Loucy (cell line): ENCODE results near the gene MZB1.
A peak's percentile ranks its signal among the peaks of the same experiment; 100 is the strongest.

Experiments
- H2AFZ ChIP-seq: fragments of 200-600 bp; sonication (generic); 2 replicates; pipeline ENCODE4 v1.6.0; 2016; ENCODE audit warnings: antibody characterized with exemption, mild to moderate bottlenecking, low read length, moderate library complexity
- H3F3A ChIP-seq: fragments of 200-600 bp; 2 replicates; pipeline ENCODE4 v1.6.0; 2016; ENCODE audit warnings: antibody characterized with exemption, low read depth, mild to moderate bottlenecking
- H3K27me3 ChIP-seq: fragments of 200-600 bp; sonication (generic); 2 replicates; pipeline ENCODE4 v1.6.1; 2014; ENCODE audit warnings: low read length, mild to moderate bottlenecking; ENCODE audit not compliant: insufficient read depth, poor library complexity, severe bottlenecking
- H3K36me3 ChIP-seq: fragments of 200-600 bp; sonication (generic); 2 replicates; pipeline ENCODE4 v1.6.1; 2016; ENCODE audit warnings: low read length; ENCODE audit not compliant: insufficient read depth
- H3K4me1 ChIP-seq: fragments of 200-600 bp; sonication (generic); 2 replicates; pipeline ENCODE4 v1.5.1; 2014; ENCODE audit warnings: low read length, mild to moderate bottlenecking; ENCODE audit not compliant: insufficient read depth, poor library complexity, severe bottlenecking
- H3K4me2 ChIP-seq: fragments of 200-600 bp; sonication (generic); 2 replicates; pipeline ENCODE4 v1.6.0; 2014; ENCODE audit warnings: antibody characterized with exemption, low read length, low read depth, mild to moderate bottlenecking; ENCODE audit not compliant: poor library complexity, severe bottlenecking
- H3K4me3 ChIP-seq: fragments of 200-600 bp; sonication (generic); 2 replicates; pipeline ENCODE4 v1.5.1; 2014; ENCODE audit warnings: low read length, mild to moderate bottlenecking, mixed read lengths; ENCODE audit not compliant: poor library complexity, severe bottlenecking
- H3K79me2 ChIP-seq: fragments of 200-600 bp; sonication (generic); 2 replicates; pipeline ENCODE4 v1.6.1; 2014; ENCODE audit warnings: low read length; ENCODE audit not compliant: insufficient read depth
- H3K9ac ChIP-seq: fragments of 200-600 bp; sonication (generic); 2 replicates; pipeline ENCODE4 v1.6.0; 2014; ENCODE audit warnings: mild to moderate bottlenecking, low read depth, low read length, moderate library complexity; ENCODE audit not compliant: poor library complexity, severe bottlenecking
- H3K9me2 ChIP-seq: fragments of 200-600 bp; sonication (generic); replicated peaks from 2 replicates; pipeline ENCODE4 v1.6.1; 2016; ENCODE audit warnings: low read depth, low read length, mixed read lengths
- H3K9me3 ChIP-seq: fragments of 200-600 bp; sonication (generic); 2 replicates; pipeline ENCODE4 v1.6.1; 2014; ENCODE audit warnings: mild to moderate bottlenecking, antibody characterized with exemption, low read length, low read depth; ENCODE audit not compliant: insufficient read depth
- H4K20me1 ChIP-seq: fragments of 200-600 bp; sonication (generic); 2 replicates; pipeline ENCODE4 v1.6.0; 2014; ENCODE audit warnings: antibody characterized with exemption, low read length, mild to moderate bottlenecking; ENCODE audit not compliant: insufficient read depth, poor library complexity, severe bottlenecking
- CTCF ChIP-seq: fragments of 200-600 bp; sonication (generic); conservative IDR thresholded peaks from 2 replicates; pipeline ENCODE4 v1.5.1; 2014; ENCODE audit warnings: mild to moderate bottlenecking, antibody characterized with exemption, low read length
- EZH2phosphoT487 ChIP-seq: fragments of 200-600 bp; IDR thresholded peaks from 2 replicates; pipeline ENCODE4 v1.6.1; 2018; ENCODE audit warnings: antibody characterized with exemption, mild to moderate bottlenecking, moderate library complexity, borderline replicate concordance

Gene MZB1

DNA sequence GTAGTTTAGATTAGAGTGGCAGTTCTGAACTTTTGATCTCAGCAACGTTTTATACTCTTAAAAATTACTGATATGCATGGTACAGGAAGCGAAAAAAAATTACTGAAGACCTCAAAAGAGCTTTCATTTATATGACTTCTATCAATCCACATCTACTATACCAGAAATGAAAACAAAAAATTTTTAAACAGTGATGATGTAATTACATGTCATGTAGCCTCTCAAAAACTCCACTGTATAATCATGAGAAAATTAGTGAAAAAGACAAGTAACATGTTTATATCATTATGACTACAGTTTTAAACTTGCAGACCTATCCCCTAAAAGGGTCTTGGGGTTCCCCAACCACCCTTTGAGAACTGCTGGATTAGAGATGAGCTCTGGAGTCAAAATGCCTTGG lies 40.3 kb upstream of the MZB1 start:
- H3K4me2 ChIP-seq = no peak overlapping the region
- no peaks in the 10 kb centered on the region for H3K27me3 ChIP-seq
- no peaks in the 10 kb centered on the region for H3K9me3 ChIP-seq
- H3K4me1 ChIP-seq = peaks cover 21% of the 10 kb centered on the region
- TF ChIP-seq CTCF (no peak), EZH2phosphoT487 (no peak)
- H3K4me3 ChIP-seq = no peak overlapping the region
- no peak overlapping the region for H2AFZ ChIP-seq
- no peaks in the 10 kb centered on the region for H4K20me1 ChIP-seq
- H3K36me3 ChIP-seq = no peaks in the 10 kb centered on the region; the same call in 1 of the 2 replicates
- no peaks in the 10 kb centered on the region for H3K79me2 ChIP-seq
- no peak overlapping the region for H3K9ac ChIP-seq
- H3F3A ChIP-seq = no peaks in the 10 kb centered on the region
- H3K9me2 ChIP-seq = no peaks in the 10 kb centered on the region

DNA sequence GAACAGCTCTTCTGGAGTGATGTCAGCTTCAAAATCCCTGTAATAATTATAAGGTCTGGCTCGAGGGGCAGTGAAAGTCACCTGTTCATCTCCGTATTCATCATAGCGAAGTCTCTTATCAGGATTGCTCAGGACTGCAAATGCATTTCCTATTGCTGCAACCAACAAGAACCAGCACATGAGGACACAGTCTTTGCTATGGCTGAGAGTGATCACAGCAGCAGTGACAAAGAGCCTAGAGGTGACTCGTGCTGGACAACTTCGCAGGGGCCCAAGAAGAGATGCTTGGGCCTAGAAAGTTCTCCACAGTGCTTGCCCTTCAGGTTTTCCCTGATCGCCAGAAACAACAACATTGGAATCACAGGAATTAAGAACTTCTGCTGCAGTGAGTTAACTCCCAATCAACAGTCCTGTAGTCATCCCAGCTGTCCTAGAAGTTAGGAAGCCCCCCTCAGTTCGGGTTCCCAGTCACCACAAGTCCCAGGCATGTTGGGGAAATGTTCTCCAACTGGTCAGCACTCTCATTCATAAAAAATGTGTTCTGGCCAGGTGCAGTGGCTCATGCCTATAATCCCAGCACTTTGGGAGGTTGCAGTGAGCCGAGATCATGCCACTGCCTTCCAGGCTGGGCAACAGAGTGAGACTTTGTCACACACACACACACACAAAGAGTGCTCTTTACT lies 36.6 kb upstream of the MZB1 start:
- peak overlapping the region; percentile 17 for H3K9ac ChIP-seq
- no peak overlapping the region for H3K4me3 ChIP-seq
- H3K36me3 ChIP-seq = no peaks in the 10 kb centered on the region; the same call in 1 of the 2 replicates
- H3K4me2 ChIP-seq = peak overlapping the region; percentile 55
- peaks cover 25% of the 10 kb centered on the region for H3K4me1 ChIP-seq
- no peak overlapping the region for H2AFZ ChIP-seq
- H3K27me3 ChIP-seq = no peaks in the 10 kb centered on the region
- no peaks in the 10 kb centered on the region for H3K9me2 ChIP-seq
- H3F3A ChIP-seq = no peaks in the 10 kb centered on the region
- TF ChIP-seq EZH2phosphoT487 = no peak
- no peak for TF ChIP-seq CTCF
- H4K20me1 ChIP-seq = no peaks in the 10 kb centered on the region
- no peaks in the 10 kb centered on the region for H3K79me2 ChIP-seq
- H3K9me3 ChIP-seq = no peaks in the 10 kb centered on the region

- Histone ChIP-seq H4K20me1 (no peaks in the 10 kb centered on the region), H3F3A (no peaks in the 10 kb centered on the region), H3K79me2 (no peaks in the 10 kb centered on the region), H3K9ac (peak overlapping the region; percentile 17), H3K36me3 (no peaks in the 10 kb centered on the region; the same call in 1 of the 2 replicates), H3K27me3 (no peaks in the 10 kb centered on the region), H3K4me1 (peaks cover 25% of the 10 kb centered on the region), H3K4me3 (peak overlapping the region; percentile 22), H2AFZ (no peak overlapping the region), H3K9me3 (no peaks in the 10 kb centered on the region), H3K4me2 (peak overlapping the region; percentile 55), H3K9me2 (no peaks in the 10 kb centered on the region)
- TF ChIP-seq CTCF (no peak), EZH2phosphoT487 (no peak)
Observed at GRCh38 chr5:139425497-139425896, 35.8 kb upstream of the MZB1 start.
